SKM-1 (cell line): ENCODE results near the gene LPP.
"Not testable (repeated sequence)": the region's sequence is repeated elsewhere in the genome, so short reads cannot be mapped to it uniquely, and the experiment has no call there.

ENCODE experiments used
- DNase-seq: peaks from one replicate; lab custom pipeline; 2025; ENCODE audit not compliant: unreplicated experiment; lab: John Stamatoyannopoulos, UW

The LPP gene

DNA sequence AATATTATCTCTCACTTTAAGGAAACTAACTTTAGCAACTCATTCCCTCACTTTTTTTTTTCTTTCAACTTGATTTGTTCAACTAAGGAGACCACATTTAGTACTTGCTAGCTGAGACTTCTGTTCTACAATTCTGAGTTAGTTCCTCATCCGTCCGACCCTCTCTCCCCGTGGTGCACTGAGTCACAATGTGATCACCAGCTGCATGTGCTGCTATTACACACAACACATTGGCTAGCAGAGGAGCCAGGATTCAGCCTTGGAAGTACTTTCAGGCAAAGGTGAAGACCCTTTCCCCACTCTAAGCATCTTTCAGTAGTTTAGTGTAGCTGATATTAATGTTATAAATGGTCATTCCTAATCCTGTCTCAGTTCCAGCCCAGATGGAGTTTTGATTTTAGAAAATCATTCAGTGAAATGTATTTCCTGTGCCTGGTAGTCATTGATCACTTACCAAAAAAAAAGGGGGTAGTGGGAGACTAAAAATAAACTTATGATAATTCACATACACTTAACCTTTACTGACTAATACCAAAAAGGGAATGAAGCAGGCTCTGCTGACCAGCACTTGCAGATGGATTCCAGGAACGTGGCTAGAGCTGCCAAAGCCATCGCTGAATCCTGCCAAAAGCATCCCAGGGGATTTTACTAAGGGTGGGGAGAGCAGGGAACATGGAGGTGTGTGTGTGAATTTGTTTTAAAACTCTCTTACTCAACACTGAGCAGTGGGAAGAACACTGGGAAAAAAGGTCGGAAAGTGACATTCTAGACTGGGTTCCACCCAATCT is 424.8 kb downstream of the LPP start:
- no peak for DNase-seq

DNA sequence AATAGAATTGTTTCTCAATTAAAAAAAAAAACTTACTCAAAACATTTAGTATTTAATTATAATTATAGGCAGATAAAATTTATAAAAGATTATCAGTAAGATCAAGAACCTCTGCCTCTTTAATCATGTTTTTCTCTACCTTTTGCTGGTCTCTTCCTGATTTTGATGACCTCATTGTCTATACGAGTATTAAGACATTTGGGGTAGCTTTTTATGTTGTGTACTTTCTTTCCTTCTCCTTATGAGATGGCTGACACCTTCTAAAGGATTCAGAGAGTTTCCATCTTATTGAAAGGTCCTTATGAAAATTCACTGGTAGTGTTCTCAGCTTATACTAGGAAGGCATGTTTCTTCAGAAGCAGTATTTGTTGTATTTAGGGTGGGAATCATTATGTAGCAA is 426.3 kb downstream of the LPP start:
- no peak for DNase-seq

DNA sequence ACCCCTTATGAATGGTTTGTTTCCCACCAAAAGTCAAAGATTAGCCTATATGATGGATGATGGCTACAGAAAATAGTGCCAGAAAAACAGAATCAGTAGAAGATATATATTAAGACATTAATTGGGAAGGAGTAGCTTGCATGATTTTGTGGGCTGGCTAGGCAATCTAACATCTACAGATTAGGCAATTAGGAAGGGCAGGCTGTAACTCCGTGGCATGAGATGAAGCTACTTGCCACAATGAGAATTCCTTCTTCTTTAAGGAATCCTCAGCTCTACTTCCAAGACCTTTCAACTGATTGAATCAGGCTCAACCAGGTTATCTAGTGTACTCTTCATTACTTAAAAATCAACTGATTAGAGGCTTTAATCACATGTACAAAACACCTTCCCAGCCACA is 426.7 kb downstream of the LPP start:
- no peak for DNase-seq

DNA sequence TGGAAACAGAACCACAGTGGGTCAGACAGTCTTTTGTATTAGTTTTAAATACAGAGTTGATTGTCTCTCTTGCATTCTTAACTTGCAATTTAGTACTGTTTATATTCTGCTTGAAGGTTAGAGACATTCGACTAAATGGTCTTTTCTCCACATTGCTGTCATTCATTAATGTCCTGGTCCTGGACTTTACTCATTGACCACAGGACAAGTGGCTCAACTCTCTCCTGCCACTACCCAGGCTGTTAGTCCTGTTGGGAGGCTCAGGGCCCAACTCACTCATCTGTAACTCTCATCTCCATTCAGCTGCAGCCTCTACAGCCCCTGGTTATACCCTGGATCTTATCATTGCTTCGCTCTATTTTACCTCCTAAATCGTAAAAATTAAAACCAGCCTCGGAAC is 427.4 kb downstream of the LPP start:
- no peak for DNase-seq

DNA sequence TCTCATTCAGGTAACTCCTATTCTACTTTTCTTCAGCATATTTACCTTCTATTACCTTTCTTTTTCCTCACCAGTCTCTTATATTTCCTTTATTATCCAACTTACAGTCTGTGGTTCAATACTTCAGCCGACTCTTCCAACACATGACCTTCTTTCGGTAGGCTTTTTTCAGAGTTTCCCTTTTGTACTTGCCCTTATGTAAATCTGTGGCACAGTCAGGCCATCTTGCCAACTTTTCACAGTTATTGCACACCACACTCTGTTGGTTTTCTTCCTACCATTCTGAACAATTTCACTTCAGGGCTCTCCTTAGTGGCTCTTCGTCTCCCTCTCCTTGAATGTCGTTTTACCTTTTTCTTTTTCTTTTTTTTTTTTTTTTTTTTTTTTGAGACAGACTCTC is 427.8 kb downstream of the LPP start:
- DNase-seq = no peak

DNA sequence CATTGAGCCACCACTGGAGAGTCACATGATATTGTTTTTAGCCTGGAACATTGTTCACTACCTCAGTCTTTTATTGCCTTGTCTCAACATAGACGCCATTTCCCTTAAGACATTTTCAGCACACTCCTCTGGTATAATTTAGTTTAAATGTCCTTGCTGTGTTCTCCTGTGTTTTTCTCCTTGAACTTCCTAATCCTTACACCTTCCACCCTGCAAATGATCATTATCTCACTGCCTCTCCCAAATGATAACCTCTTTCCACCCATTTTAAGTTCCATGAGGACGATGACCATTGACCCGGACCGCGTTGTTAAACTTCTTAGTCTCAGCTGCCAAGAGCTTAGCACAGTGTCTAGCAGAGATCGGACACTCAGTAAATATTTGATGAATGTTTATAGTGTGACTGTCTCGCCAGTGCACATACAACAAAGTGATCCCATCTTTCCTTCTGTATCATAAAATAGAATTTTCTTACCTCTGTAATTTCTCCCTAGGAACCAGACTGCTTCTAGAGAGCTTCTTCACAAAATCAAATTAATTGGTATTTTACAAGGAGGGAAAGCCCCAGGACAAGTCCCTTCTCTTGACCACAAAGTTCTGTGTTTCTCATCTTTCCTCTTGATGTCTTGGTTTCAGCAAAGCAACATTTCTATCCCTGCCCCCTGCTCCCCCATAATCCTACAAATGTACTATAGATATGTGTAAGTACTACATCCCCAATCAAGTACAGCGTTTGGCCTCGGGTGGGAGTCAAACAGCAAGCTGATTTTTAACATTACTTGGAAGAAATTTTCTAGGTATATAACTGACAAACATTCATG is 429.6 kb downstream of the LPP start:
- DNase-seq = no peak

DNA sequence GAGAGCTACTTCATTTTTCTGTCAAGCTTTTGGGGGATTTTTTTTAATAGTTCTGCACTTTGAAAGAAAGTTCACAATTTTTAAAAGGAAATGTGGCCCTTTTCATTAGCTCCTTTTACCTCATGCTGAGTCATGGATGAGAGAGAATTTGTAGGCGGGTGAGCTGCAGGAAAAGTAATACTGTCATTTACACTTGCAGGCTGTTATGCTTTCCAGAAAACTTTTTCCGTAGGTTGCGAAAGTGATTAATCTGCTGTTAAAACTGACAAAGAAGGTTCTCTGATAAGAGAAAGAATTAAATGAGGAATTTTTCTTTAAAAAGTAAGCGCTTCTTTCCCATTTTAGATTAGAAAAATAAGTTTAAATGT is 430.2 kb downstream of the LPP start:
- no peak for DNase-seq

DNA sequence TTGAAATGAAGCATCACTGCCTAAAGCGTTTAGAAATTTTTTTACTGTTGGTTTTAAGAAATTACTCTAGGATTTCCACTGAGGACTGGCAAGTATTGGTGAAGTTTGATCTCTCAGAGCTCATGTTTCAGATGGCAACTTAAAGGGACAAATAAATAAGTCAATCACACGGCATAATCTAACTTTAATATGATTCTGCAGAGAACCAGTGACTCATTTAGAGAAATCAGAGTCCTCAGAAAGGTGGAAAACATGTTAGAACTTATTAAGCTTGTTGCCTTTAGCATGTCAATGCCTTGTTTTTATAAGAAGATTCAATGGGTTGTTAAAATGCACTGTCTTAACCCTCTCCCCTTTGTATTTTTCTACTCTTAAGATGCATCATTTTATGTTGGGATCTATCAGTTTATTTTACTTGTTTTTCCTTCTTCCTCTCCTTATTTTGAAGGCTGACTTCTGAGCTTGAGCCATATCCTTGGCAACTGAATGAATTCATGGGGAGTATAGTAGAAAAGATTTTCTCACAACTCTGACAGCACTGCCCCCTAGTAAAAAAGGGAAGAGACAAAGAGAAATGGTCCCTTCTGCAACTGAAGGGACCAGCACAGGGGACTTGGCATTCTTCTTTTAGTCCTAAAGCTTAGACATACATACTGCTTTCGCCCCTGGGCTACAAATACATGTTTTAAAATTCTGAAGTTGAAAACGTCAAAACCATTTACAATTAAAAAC is 431.2 kb downstream of the LPP start:
- peak; percentile 15 for DNase-seq

DNA sequence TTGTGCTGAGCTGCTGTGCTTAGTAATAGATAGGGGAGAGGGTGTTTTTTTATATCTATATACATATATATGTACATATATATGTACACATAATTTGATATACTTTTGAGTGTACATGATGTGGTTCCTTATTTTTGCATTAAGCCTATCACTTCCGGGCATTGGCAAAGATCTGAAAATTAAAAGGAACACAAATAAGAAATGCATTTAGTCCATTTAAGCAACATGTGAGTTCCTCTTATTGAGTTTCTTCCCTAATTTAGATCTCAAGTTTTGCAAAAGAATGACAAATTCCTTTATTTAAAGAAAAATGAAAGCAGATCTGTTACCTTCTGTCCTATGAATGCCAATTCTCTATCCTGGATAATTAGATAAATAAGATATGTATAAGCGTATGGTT is 435.1 kb downstream of the LPP start:
- peak; percentile 59 for DNase-seq

DNA sequence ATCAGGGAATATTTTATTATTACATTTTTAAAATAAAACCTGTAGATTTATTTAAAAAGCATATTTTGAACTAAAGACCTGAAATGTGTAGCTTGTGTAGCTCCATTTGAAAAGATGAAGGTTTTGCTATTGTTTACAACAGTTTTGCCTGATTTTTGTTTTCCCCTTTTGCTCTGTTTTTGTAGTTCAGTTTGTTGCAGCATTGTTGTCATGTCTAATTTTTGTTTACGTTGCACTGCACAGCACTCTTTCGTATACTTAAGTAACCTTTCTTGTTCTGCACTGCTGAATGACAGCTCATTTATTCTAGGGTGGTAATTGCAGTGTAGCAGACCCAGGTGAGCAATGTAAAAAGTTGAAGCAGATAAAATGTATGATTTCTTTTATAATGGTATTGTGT is 435.8 kb downstream of the LPP start:
- DNase-seq = no peak

DNA sequence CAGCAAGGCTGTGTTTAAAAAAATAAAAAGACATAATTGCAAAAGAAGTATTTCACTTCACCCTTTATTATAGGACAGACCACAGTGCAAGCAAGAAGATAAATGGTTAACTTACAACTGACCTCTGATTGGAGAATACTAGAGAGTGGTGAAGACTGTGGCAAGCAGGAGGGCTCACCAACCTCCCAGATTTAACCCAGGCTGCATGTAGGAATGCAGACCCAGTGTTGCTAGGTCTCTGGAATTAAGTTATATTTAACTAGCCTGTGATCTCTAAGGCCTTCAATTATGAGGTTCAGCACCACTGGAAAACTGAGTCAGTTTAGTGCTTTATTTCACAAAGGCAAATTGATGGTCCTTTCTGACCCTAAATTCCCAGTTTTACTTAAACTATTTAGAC is 436.6 kb downstream of the LPP start:
- DNase-seq = no peak

DNA sequence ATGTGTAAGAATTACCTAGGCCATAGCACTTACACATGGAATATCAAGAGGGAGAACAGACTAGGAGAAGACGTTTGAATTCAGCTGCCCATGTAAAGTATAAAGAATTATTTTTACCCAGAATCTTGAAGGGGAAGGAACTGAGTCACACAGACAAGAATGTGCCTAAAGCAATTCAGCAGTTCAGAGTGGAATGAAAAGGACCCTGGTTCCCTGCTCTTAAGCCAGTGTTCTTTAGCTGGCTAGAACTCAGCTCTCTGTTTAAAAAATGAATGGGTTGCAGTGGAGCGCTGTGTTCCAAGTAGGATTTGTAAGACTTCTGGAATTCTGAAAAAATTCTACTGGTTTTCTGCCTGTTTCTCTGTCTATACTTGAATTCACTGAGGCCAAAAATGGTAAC is 440.2 kb downstream of the LPP start:
- DNase-seq = no peak

DNA sequence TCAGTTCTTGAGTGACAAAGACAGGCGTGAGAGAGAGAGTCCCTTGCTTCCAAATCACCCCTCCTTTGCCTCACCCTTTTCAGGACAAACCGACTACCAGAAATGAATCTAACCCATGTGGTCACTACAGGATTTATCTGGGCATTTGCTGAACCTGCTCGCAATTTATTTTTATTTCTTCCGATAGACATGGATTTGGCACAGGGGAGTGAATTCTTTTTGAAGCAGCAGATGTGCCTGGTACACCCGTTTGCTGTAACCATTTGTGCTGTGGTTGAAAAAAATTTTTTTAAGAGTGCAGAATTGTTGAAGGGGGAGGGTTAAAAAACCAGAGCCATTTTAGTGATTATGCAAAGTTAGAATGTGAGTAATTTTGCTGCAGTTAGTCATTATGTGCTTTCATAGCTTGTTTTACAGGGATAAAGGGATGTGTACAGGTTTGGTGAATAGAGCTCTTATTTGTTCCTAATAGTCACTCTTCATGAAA is 442.0 kb downstream of the LPP start:
- no peak for DNase-seq

DNA sequence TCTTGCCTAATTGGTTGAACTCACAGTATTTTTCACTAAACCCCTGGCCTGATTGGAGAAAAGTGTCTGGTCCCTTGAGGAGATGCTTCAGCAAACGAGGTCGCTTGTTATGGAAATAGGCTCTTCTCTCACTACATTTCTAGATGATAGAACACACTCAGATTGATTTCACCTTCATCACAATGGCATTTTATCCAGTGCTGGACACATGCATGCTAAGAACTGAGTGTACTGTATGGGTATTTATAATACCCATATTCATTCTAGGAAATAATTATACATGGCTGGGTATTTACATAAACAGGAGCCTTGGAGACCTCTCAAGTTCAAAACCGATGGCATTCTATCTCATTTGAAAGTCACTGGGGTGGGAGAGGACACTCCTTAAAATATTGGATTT is 444.9 kb downstream of the LPP start:
- DNase-seq = no peak

DNA sequence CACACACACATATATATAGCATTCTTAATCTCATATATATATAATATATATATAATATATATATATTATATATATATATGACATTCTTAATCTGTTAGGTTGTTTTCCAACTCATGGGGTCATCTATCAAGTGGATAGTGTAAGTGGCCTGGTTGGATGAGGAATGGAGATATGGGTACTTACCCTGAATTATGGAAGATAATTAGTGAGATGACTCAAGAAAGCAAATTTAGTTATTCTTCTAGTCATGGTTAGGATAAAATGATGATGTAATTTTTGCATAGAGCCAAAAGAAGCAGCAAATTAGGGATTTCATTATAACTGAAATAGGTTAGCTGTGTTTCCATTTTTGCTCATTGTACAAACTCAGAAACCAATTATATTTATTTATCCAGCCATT is 448.2 kb downstream of the LPP start:
- DNase-seq = no peak

DNA sequence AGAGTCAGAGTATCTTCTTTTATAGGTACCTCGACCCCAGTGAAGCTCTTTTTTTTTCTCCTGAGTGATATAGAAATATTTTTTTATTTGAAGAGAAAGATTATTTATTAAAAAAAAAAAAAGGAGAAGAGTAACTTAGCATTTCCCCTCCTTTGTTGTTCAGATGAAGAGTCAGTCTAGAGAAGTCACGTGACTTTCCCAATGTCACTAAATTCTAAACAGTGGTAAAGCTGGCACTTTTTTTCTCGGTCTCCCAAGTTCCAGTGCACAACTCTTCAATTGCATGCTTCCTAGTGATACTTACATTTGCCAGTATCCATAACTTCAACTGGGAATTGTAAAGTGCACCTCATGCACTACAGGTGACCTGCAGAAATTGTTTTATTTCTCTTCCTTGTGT is 448.7 kb downstream of the LPP start:
- DNase-seq = no peak

DNA sequence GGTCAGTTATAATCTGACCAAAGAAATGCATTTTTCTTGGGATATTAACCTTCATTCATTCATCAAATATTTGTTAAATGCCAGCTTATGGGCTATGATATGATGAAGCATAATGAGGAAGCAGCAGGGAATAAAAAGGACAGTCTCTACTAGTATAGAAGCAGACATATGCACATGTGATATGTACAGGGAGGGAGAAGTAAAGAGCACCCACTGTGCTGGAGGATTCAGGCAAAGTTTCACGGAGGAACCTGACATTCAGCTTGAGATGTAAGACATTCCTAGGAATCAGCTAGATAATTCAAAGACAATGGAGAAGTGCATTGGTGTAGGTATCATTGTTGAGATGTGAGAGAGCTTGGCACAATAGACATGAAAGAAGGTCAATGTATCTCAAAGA is 450.7 kb downstream of the LPP start:
- no peak for DNase-seq

DNA sequence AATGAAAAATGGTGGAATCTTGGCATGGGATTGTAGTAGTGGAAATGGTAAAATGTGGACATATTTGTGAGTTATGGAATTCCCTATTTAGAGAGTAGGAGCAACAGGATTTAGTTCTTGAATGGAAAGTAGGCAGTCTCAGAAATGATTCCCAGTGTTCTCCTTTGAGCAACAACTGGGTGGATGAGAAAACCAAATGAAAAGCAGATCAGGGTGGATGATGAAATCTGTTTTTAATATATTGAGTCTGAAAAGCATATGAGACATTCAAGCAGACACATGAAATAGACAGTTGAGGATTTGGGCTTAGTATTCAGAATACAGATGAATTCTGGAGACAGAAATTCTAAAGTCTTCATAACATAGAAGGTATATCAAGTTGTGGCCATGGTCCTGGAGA is 451.3 kb downstream of the LPP start:
- no peak for DNase-seq

DNA sequence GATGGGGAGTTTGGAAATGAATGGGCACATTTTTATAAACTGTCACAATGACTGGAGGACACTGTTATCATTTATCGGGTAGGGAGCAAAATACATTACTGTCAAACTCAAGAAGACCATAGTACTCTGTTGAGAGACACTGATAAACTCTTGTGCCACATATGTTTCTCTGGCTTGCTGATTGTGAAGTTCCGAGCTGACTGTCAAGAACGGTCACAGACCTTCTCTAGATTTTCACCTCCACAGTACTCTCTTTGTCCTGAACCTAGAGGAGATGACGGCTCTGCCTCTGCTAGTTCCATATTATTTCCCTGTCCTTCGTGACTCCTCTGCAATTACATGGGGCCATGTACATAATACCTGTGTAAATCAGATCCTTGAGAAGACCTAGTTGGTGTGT is 451.9 kb downstream of the LPP start:
- DNase-seq = no peak

DNA sequence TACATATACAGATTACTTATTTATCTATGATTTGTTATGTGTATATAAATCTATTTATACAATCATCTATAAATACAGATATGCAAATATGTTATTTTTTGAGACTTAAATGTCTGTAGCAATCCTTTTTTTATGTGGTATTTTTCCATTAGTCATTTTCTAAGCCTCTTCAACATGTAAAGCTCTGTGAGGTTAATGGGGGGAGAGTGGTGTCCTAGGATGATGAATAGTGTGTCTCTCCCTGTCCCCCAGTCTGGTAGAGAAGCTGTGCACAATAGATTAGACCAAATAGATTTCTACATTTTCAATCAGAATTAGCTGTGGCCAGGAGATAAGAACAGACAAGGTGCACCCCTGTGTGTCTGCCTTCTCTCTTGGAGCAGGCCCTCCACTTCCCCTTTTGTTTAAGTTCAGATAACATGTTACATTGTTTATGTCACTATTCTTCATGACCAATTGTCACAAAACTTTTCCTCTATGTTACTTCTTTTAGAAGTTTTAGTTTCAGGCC is 453.9 kb downstream of the LPP start:
- no peak for DNase-seq

DNA sequence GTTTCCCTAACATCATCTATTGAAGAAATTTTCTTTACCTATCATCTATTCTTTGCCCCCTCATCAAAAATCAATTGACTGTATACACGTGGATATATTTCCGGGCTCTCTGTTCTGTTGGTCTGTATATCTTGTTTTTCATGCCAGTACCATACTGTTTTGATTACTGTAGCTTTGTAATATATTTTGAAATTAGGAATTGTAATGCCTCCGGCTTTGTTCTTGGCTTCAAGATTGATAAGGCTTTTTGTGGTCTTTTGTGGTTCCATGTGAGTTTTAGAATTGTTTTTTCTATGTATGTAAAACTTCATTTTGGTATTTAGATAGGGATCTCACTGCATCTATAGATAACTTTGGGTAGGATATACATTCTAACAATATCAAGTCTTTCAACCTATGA is 454.4 kb downstream of the LPP start:
- DNase-seq = no peak

DNA sequence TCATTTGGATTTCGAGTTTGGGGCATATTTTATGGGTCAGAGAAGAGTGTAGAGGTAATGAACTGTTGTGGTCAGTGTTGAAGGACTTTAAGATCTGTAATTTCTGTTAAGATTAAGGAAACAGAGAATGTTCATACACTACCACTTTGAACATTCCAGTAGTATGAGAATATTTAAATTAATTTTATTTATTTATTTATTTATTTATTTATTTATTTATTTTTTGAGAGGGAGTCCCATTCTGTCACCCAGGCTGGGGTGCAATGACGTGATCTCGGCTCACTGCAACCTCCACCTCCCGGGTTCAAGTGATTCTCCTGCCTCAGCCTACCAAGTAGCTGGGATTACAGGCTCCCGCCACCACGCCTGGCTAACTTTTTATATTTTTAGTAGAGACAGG is 459.8 kb downstream of the LPP start:
- not testable (repeated sequence) for DNase-seq
